GM23248 (cell line): ENCODE measurements around the gene SLC39A12. TPM values are rescaled to one million over a fixed set of nuclear protein-coding genes. Genes with fewer than 3 reads are reported as not detected.
A peak's percentile ranks its signal among the peaks of the same experiment; 100 is the strongest.

Experiments
- DNase-seq: peaks from one replicate; pipeline ENCODE4 v3.0.0-alpha.2; 2015
- H2AFZ ChIP-seq: fragments of 200-600 bp; sonication (generic); 2 replicates; pipeline ENCODE4 v1.6.1; 2016; ENCODE audit warnings: antibody characterized with exemption
- H3F3A ChIP-seq: fragments of 200-600 bp; sonication (generic); 2 replicates; pipeline ENCODE4 v1.6.1; 2016; ENCODE audit warnings: mild to moderate bottlenecking, antibody characterized with exemption, mixed run types; ENCODE audit not compliant: insufficient read depth
- H3K27ac ChIP-seq: fragments of 200-600 bp; sonication (generic); 2 replicates; pipeline ENCODE4 v1.5.1; 2016; ENCODE audit warnings: mild to moderate bottlenecking
- H3K27me3 ChIP-seq: fragments of 200-600 bp; sonication (generic); replicated peaks from 2 replicates; pipeline ENCODE4 v1.6.1; 2016; ENCODE audit warnings: mild to moderate bottlenecking; ENCODE audit not compliant: insufficient read depth
- H3K36me3 ChIP-seq: fragments of 200-600 bp; sonication (generic); 2 replicates; pipeline ENCODE4 v1.6.1; 2016; ENCODE audit warnings: low read depth, mild to moderate bottlenecking
- H3K4me1 ChIP-seq: fragments of 200-600 bp; sonication (generic); 2 replicates; pipeline ENCODE4 v1.6.1; 2016; ENCODE audit warnings: mild to moderate bottlenecking; ENCODE audit not compliant: insufficient read depth
- H3K4me2 ChIP-seq: fragments of 200-600 bp; sonication (generic); one replicate; pipeline ENCODE4 v1.6.1; 2016; ENCODE audit warnings: mild to moderate bottlenecking; ENCODE audit not compliant: unreplicated experiment
- H3K4me3 ChIP-seq: fragments of 200-600 bp; sonication (generic); 2 replicates; pipeline ENCODE4 v1.5.1; 2016; ENCODE audit warnings: mild to moderate bottlenecking
- H3K79me2 ChIP-seq: fragments of 200-600 bp; sonication (generic); 2 replicates; pipeline ENCODE4 v1.6.1; 2016; ENCODE audit warnings: mild to moderate bottlenecking; ENCODE audit not compliant: insufficient read depth
- H3K9ac ChIP-seq: fragments of 200-600 bp; sonication (generic); 2 replicates; pipeline ENCODE4 v1.6.1; 2016; ENCODE audit warnings: mild to moderate bottlenecking
- H3K9me2 ChIP-seq: fragments of 200-600 bp; sonication (generic); 2 replicates; pipeline ENCODE4 v1.6.1; 2016; ENCODE audit warnings: mixed run types, mild to moderate bottlenecking, moderate library complexity; ENCODE audit not compliant: insufficient read depth
- H3K9me3 ChIP-seq: fragments of 200-600 bp; sonication (generic); one replicate; pipeline ENCODE4 v1.6.1; 2017; ENCODE audit warnings: low read depth
- H4K20me1 ChIP-seq: fragments of 200-600 bp; sonication (generic); 2 replicates; pipeline ENCODE4 v1.6.0; 2016; ENCODE audit not compliant: insufficient read depth
- EZH2 ChIP-seq: fragments of 200-600 bp; sonication (generic); IDR thresholded peaks from 2 replicates; pipeline ENCODE4 v1.6.1; 2018; ENCODE audit warnings: antibody characterized with exemption, mild to moderate bottlenecking; ENCODE audit not compliant: insufficient read depth, poor library complexity, severe bottlenecking
- EZH2phosphoT487 ChIP-seq: fragments of 200-600 bp; sonication (generic); IDR thresholded peaks from 2 replicates; pipeline ENCODE4 v1.6.1; 2018; ENCODE audit warnings: antibody characterized with exemption, moderate library complexity, mild to moderate bottlenecking, low read depth; ENCODE audit not compliant: insufficient read depth
- WGBS, 2 experiments: methylation state at CpG; one replicate each; pipeline ENCODE4 v1.1.6; 2015 to 2017; ENCODE audit warnings: low lambda C conversion rate in 2 of 2, low coverage in 1 of 2; ENCODE audit errors: missing lambda C conversion rate in 2 of 2; 5-methylcytosine and 5-hydroxymethylcytosine counted together
- in situ Hi-C: fragments of 300-500 bp; cut with MboI; formaldehyde crosslinking; loops from 2 replicates; pipeline ENCODE4 v1.15.0; 2020
- polyA plus RNA-seq: library from polyadenylated mRNA; unstranded; fragments of >200 nt; fragmentation: Nextera tagmentation; extraction: Ambion mirVana; gene quantifications from 2 replicates; pipeline ENCODE4 v1.2.1, GENCODE V29; 2016
- total RNA-seq: library from RNA; depleted of rRNA; stranded (reverse); fragments of >200 nt; shearing (Covaris generic); gene quantifications from 2 replicates; pipeline ENCODE4 v1.2.3, GENCODE V29; 2014; rRNA removed

The SLC39A12 gene
- not detected in 2 replicates for total RNA-seq
- polyA plus RNA-seq, result not detected in 2 replicates

GRCh38 chr10:17951868-17952371 is at the start of gene SLC39A12:
TSS of gene SLC39A12 (plus strand) at chr10:17951918. CDS start at chr10:17953277, 1,359 bp downstream.
- no peak for TF ChIP-seq EZH2phosphoT487
- no peak for TF ChIP-seq EZH2
- H3K9me3 ChIP-seq, result no peaks in the 10 kb centered on the region
- H3K79me2 ChIP-seq, result no peaks in the 10 kb centered on the region
- in situ Hi-C loops, result no loop called here
- DNase-seq, result peak; percentile 77
- no peaks in the 10 kb centered on the region for H3K36me3 ChIP-seq
- peak within 1 kb of the TSS; percentile 81 for H2AFZ ChIP-seq
- peak within 1 kb of the TSS; percentile 28 for H3K27ac ChIP-seq
- H3K9ac ChIP-seq, result no peak within 1 kb of the TSS
- peak within 1 kb of the TSS; percentile 43 for H3K4me2 ChIP-seq
- peaks cover 27% of the 10 kb centered on the region for H3K4me1 ChIP-seq
- H3K9me2 ChIP-seq, result no peaks in the 10 kb centered on the region
- WGBS, 2 experiments, result 9 to 11% methylated on average over 3 of the region's 3 CpGs
- no peaks in the 10 kb centered on the region for H4K20me1 ChIP-seq
- H3K4me3 ChIP-seq, result no peak within 1 kb of the TSS
- H3F3A ChIP-seq, result peaks cover 23% of the 10 kb centered on the region
- no peaks in the 10 kb centered on the region for H3K27me3 ChIP-seq

DNA sequence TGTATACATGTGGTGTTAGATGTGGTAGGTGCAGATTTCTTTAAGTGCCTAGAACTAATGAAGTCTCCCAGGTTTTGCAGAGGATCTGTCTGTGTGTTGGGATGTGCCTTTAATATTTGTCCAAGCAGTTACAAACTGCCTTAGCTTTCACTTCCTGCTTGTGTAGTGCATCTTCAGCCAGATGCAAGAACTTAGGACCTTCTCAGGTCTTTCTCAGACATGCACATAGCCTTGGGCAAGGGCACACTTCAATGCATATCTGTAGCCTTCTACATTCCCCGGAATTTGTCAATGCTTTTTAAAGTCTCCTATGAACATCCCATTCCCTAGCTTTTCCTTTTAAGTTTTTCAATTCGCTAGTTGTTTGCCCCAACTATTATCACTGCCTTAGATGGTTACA is 47.2 kb upstream of the SLC39A12 start:
- 75 to 81% methylated on average over 2 of the region's 2 CpGs for WGBS, 2 experiments
- H3K4me3 ChIP-seq, result no peak overlapping the region
- TF ChIP-seq EZH2, result no peak
- no peak for TF ChIP-seq EZH2phosphoT487
- H3K36me3 ChIP-seq, result no peaks in the 10 kb centered on the region
- no peak for DNase-seq
- H3K9me3 ChIP-seq, result no peaks in the 10 kb centered on the region
- no peaks in the 10 kb centered on the region for H4K20me1 ChIP-seq
- H3K27ac ChIP-seq, result no peak overlapping the region
- H3F3A ChIP-seq, result 0 out of 2 replicates have a peak, but pooled peaks cover 6% of the 10 kb centered on the region
- peak overlapping the region; percentile 66; the same call in 1 of the 2 replicates for H2AFZ ChIP-seq
- H3K4me1 ChIP-seq, result peaks cover 12% of the 10 kb centered on the region
- in situ Hi-C loops, result no loop called here
- H3K4me2 ChIP-seq, result peak overlapping the region; percentile 14
- no peaks in the 10 kb centered on the region for H3K27me3 ChIP-seq
- no peak overlapping the region for H3K9ac ChIP-seq
- H3K79me2 ChIP-seq, result no peaks in the 10 kb centered on the region
- H3K9me2 ChIP-seq, result no peaks in the 10 kb centered on the region

DNA sequence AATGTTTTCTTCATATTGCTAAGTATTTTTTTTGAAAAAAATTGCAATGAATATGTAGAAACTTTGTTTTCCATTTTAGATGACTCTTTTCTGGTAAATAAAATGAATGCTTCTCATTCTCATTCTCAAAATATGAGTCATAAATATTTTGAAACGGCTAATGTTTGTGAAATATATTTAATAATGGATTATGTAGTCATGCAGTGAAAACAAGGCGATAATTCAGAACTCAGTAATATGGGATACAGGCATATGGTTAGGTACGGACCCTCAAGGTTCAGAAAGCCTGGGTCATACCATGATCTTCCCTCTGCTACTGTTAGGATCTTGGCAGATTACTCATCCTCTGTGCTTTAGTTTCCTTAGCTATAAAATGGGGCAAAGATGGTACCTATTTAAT is 46.2 kb upstream of the SLC39A12 start:
- peak; percentile 47 for DNase-seq
- H3K4me2 ChIP-seq, result peak overlapping the region; percentile 14

DNA sequence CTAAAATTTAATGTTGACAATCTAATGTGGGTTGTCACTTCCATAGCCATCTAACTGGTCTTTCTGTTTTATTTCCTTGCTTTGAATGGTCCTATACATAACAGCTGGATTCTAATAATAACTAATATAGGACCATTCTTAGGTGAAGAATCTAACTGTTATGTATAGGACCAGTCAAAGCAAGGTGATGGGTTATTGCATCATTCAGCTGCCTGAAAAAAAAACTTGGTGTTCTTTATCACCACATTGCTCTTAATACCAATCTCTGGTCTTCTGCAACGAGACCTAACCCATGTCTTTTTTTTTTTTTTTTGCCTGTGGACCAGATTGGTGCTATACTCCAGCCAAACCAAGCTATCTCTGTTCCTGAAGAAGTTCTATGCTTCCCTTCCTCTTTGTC is 45.7 kb upstream of the SLC39A12 start:
- Histone ChIP-seq H3K4me1 (peaks cover 12% of the 10 kb centered on the region), H3K9me3 (no peaks in the 10 kb centered on the region), H3K27me3 (no peaks in the 10 kb centered on the region), H3K9ac (no peak overlapping the region), H3K36me3 (no peaks in the 10 kb centered on the region), H3F3A (0 out of 2 replicates have a peak, but pooled peaks cover 6% of the 10 kb centered on the region), H3K79me2 (no peaks in the 10 kb centered on the region), H3K9me2 (no peaks in the 10 kb centered on the region), H3K4me3 (no peak overlapping the region), H2AFZ (no peak overlapping the region), H3K27ac (no peak overlapping the region), H3K4me2 (no peak overlapping the region), H4K20me1 (no peaks in the 10 kb centered on the region)
- 9 to 17% methylated on average over 1 of the region's 1 CpG for WGBS, 2 experiments
- DNase-seq, result no peak
- TF ChIP-seq EZH2phosphoT487 (no peak), EZH2 (no peak)
- in situ Hi-C loops, result no loop called here

More for the DNA sequence above, 46.2 kb upstream of the SLC39A12 start:
- H3K9me3 ChIP-seq, result no peaks in the 10 kb centered on the region
- H3F3A ChIP-seq, result 0 out of 2 replicates have a peak, but pooled peaks cover 6% of the 10 kb centered on the region
- peaks cover 12% of the 10 kb centered on the region for H3K4me1 ChIP-seq
- in situ Hi-C loops, result no loop called here
- H3K27me3 ChIP-seq, result no peaks in the 10 kb centered on the region
- H4K20me1 ChIP-seq, result no peaks in the 10 kb centered on the region
- H3K4me3 ChIP-seq, result no peak overlapping the region
- WGBS, 2 experiments, result 65% methylated on average over 3 of the region's 3 CpGs
- peak overlapping the region; percentile 66; the same call in 1 of the 2 replicates for H2AFZ ChIP-seq
- H3K27ac ChIP-seq, result no peak overlapping the region
- no peaks in the 10 kb centered on the region for H3K9me2 ChIP-seq
- no peak for TF ChIP-seq EZH2phosphoT487
- no peaks in the 10 kb centered on the region for H3K79me2 ChIP-seq
- H3K36me3 ChIP-seq, result no peaks in the 10 kb centered on the region
- H3K9ac ChIP-seq, result no peak overlapping the region
